ENCODE measurements around the gene XPR1. TPM values are rescaled to one million over a fixed set of nuclear protein-coding genes. Genes with fewer than 3 reads are reported as not detected.

The XPR1 gene
- total RNA-seq, 4 donors from 2014 or later, result 16.8 to 25.3 (median 18.8) TPM

DNA sequence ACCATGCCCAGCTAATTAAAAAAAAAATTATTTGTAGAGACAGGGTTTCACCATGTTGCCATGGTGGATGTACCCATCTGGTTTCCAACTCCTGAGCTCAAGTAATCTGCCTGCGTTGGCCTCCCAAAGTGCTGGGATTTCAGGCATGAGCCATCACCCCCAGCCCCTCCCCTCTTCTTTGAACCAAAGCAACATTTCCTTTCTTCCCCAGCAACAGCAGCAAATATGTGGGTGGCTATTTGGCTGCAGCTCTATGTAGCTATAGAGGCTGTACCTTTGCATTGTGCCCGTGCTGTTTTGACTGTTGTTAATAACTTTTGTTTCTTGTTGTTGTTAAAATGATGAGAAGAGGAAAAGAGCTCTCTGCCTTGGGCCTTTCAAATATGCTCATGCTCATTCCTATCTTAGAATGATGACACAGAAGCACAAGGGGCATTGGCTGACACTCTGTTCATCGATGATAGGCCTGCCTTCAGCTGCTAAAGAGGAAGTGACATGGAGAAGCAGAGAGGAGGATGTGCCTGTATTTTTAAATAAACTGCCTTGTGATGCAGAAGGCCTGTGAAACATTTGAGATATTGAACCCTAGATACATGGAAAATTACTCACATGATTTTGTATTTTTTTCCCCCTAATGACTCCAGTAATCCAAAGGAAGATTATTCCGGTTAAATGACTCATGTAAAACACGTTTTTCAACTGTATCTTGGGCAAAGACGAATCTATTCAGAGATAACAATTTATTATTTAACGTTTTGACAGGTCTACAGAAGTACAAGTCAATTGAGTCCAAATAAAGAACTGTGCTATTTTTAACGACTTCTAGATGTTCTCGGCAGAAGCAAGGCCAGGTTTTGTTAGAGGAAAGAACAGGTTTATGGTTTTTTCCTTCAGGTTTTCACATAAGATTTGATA, 20.5 kb upstream of the XPR1 start:
- H3K27me3 ChIP-seq, result no peaks in the 10 kb centered on the region
- TF ChIP-seq, protein P1, sequence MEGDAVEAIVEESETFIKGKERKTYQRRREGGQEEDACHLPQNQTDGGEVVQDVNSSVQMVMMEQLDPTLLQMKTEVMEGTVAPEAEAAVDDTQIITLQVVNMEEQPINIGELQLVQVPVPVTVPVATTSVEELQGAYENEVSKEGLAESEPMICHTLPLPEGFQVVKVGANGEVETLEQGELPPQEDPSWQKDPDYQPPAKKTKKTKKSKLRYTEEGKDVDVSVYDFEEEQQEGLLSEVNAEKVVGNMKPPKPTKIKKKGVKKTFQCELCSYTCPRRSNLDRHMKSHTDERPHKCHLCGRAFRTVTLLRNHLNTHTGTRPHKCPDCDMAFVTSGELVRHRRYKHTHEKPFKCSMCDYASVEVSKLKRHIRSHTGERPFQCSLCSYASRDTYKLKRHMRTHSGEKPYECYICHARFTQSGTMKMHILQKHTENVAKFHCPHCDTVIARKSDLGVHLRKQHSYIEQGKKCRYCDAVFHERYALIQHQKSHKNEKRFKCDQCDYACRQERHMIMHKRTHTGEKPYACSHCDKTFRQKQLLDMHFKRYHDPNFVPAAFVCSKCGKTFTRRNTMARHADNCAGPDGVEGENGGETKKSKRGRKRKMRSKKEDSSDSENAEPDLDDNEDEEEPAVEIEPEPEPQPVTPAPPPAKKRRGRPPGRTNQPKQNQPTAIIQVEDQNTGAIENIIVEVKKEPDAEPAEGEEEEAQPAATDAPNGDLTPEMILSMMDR (IDR thresholded peaks at IDR 0.05), result no peak
- no peak for TF ChIP-seq EP300 (IDR thresholded peaks at IDR 0.05)
- TF ChIP-seq POLR2A (IDR thresholded peaks at IDR 0.05), result no peak
- no peaks in the 10 kb centered on the region for H3K36me3 ChIP-seq
- WGBS, 2 donors, result 59 to 62% methylated on average over 9 of the region's 9 CpGs
- no peak overlapping the region for H3K27ac ChIP-seq
- DNase-seq (ENCODE audit: low spot score in 2 of 2), result no peak
- no peaks in the 10 kb centered on the region for H3K4me1 ChIP-seq
- no peaks in the 10 kb centered on the region for H3K9me3 ChIP-seq
- H3K4me3 ChIP-seq, result no peak overlapping the region

DNA sequence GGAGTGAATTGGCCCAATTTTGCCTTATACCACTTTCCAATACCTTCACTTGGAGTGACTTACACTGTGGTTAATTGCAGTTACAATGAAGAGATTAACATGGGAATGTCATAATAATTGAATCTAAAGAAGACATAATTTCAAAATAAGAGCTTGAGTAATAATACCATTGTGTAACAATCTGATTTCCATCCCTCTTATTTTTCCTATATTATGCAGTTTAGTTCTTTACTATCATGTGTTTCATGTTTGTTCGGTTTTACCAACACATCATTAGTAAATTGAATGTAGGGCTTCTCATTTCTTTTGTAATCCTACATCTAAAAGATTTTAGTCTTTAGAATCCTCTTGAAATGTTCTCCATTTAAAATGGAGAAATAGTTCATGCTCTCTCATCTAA, 19.2 kb upstream of the XPR1 start:
- 95 to 98% methylated on average over 1 of the region's 1 CpG for WGBS, 2 donors
- H3K9me3 ChIP-seq, result no peaks in the 10 kb centered on the region
- no peak overlapping the region for H3K27ac ChIP-seq
- no peaks in the 10 kb centered on the region for H3K27me3 ChIP-seq
- no peaks in the 10 kb centered on the region for H3K36me3 ChIP-seq
- no peak overlapping the region for H3K4me3 ChIP-seq
- H3K4me1 ChIP-seq, result no peaks in the 10 kb centered on the region
- DNase-seq (ENCODE audit: low spot score in 2 of 2), result no peak
- TF ChIP-seq POLR2A (IDR thresholded peaks at IDR 0.05), result no peak
- TF ChIP-seq, protein P1 (IDR thresholded peaks at IDR 0.05), result no peak
- no peak for TF ChIP-seq EP300 (IDR thresholded peaks at IDR 0.05)

DNA sequence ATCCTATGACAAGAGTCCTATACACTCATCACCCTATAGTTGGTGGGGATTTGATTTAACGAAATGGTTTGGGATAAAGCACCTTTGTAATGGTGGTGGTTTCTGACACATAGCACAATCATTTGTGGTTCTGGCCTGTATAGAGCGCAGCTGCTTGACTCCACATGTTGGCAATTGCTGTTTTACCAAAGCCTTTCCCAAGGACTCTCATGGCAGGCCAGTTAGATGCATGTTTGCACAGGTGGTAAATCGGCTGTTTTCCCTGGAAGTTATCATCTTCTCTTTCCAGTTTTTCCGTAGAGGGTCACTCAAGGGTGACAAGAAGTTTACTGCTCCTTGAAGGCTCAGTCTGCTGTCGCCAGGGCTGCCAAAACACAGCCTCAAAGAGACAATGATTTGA, 17.1 kb upstream of the XPR1 start:
- 51 to 58% methylated on average over 5 of the region's 5 CpGs for WGBS, 2 donors
- no peaks in the 10 kb centered on the region for H3K4me1 ChIP-seq
- H3K27me3 ChIP-seq, result no peaks in the 10 kb centered on the region
- H3K27ac ChIP-seq, result no peak overlapping the region
- no peaks in the 10 kb centered on the region for H3K9me3 ChIP-seq
- TF ChIP-seq, protein P1 (IDR thresholded peaks at IDR 0.05), result no peak
- no peak for TF ChIP-seq EP300 (IDR thresholded peaks at IDR 0.05)
- no peak for TF ChIP-seq POLR2A (IDR thresholded peaks at IDR 0.05)
- no peak overlapping the region for H3K4me3 ChIP-seq
- no peak for DNase-seq (ENCODE audit: low spot score in 2 of 2)
- no peaks in the 10 kb centered on the region for H3K36me3 ChIP-seq

DNA sequence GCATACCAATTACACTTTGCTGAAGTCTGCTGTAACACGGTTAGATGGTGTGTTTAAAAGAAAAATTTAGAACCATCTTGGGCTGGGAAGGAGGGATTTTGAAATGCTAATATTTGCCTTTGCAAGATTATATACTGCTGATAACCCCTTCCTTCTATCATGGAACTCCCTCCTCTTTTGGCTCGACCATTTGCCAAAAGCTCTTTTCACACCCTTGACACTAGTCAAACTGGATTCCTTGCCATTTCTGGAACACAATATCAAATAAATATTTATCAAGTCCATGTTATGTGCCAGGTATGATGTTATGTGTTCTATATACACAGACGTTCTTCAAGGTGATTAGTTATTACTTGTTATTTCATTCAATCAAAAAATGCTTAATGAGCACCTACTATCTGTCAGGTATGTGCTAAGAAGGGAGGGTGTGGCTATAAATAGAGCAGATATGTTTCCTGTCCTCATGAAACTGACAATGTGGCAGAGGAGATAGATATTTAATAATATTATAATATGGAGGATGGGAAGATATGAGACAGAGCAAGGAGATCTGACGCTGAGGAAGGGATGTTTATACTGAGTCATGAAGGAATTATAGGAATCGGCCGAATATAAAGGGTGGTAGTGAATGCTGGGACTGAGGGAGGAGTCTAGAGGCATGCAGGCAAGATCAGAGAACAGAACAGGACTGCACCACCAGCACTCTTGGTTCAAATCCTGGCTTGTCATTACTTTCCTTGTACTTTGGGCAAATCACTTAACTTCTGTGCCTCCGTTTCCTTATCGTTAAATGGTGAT, 16.1 kb upstream of the XPR1 start:
- TF ChIP-seq, protein P1 (IDR thresholded peaks at IDR 0.05), result no peak
- TF ChIP-seq POLR2A (IDR thresholded peaks at IDR 0.05), result no peak
- 82 to 86% methylated on average over 8 of the region's 8 CpGs for WGBS, 2 donors
- Histone ChIP-seq H3K36me3 (no peaks in the 10 kb centered on the region), H3K27me3 (no peaks in the 10 kb centered on the region), H3K27ac (no peak overlapping the region), H3K9me3 (no peaks in the 10 kb centered on the region), H3K4me1 (no peaks in the 10 kb centered on the region), H3K4me3 (no peak overlapping the region)
- no peak for DNase-seq (ENCODE audit: low spot score in 2 of 2)

DNA sequence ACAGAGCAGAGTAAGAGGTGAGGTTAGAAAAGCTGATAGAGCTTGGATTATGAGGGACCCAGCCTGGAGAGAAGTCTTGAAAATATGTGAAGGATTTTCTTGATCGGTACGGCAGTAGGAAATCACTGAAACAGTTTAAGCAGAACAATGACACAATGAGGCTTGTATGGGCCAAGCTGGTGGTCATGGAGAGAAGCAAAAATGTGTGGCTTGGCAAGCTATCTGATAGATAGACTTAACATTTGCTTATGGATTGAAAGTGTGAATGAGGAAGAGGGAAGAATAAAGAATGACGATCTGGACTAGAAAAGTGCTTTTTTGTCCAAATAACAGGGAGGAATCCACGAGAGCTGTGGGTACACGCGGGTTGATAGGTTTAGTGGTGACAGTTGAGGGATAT, 15.4 kb upstream of the XPR1 start:
- Histone ChIP-seq H3K4me3 (no peak overlapping the region), H3K27ac (no peak overlapping the region), H3K27me3 (no peaks in the 10 kb centered on the region), H3K36me3 (no peaks in the 10 kb centered on the region), H3K9me3 (no peaks in the 10 kb centered on the region), H3K4me1 (no peaks in the 10 kb centered on the region)
- 58 to 59% methylated on average over 6 of the region's 6 CpGs for WGBS, 2 donors
- TF ChIP-seq, protein P1 (IDR thresholded peaks at IDR 0.05), result no peak
- no peak for TF ChIP-seq POLR2A (IDR thresholded peaks at IDR 0.05)
- TF ChIP-seq EP300 (IDR thresholded peaks at IDR 0.05), result no peak
- DNase-seq (ENCODE audit: low spot score in 2 of 2), result no peak
